KOPT-K1 (cell line): ENCODE data around the gene JMJD7.

Experiments
- H3K27ac ChIP-seq: fragments of 200-600 bp; sonication (generic); 2 replicates; pipeline ENCODE4 v1.5.1; 2016; ENCODE audit warnings: antibody characterized with exemption, mild to moderate bottlenecking, low read depth, low read length; ENCODE audit not compliant: poor library complexity, severe bottlenecking
- H3K36me3 ChIP-seq: fragments of 200-600 bp; sonication (generic); 2 replicates; pipeline ENCODE4 v1.5.1; 2017; ENCODE audit warnings: antibody characterized with exemption, mild to moderate bottlenecking, low read length, moderate library complexity; ENCODE audit not compliant: insufficient read depth
- H3K9me3 ChIP-seq: fragments of 200-600 bp; sonication (generic); 2 replicates; pipeline ENCODE4 v1.5.1; 2017; ENCODE audit warnings: antibody characterized with exemption, low read length, mild to moderate bottlenecking; ENCODE audit not compliant: insufficient read depth, poor library complexity, severe bottlenecking

Gene JMJD7

GRCh38 chr15:41852736-41853590 is 25.1 kb downstream of the JMJD7 start:
- H3K9me3 ChIP-seq, result no peaks in the 10 kb centered on the region
- H3K27ac ChIP-seq, result no peak overlapping the region
- no peaks in the 10 kb centered on the region for H3K36me3 ChIP-seq

- no peaks in the 10 kb centered on the region for H3K9me3 ChIP-seq
- H3K36me3 ChIP-seq, result no peaks in the 10 kb centered on the region
- H3K27ac ChIP-seq, result no peak overlapping the region
Measured at GRCh38 chr15:41853831-41854230, 25.9 kb downstream of the JMJD7 start.

GRCh38 chr15:41854443-41854842 is 26.6 kb downstream of the JMJD7 start:
- Histone ChIP-seq H3K36me3 (no peaks in the 10 kb centered on the region), H3K9me3 (no peaks in the 10 kb centered on the region), H3K27ac (no peak overlapping the region)

- Histone ChIP-seq H3K36me3 (no peaks in the 10 kb centered on the region), H3K9me3 (no peaks in the 10 kb centered on the region), H3K27ac (no peak overlapping the region)
Measured at GRCh38 chr15:41855261-41855961, 27.5 kb downstream of the JMJD7 start.

GRCh38 chr15:41856262-41856661 is 28.4 kb downstream of the JMJD7 start:
- H3K9me3 ChIP-seq, result no peaks in the 10 kb centered on the region
- H3K36me3 ChIP-seq, result no peaks in the 10 kb centered on the region
- H3K27ac ChIP-seq, result no peak overlapping the region

- H3K27ac ChIP-seq, result no peak overlapping the region
- no peaks in the 10 kb centered on the region for H3K9me3 ChIP-seq
- H3K36me3 ChIP-seq, result no peaks in the 10 kb centered on the region
Measured at GRCh38 chr15:41856716-41857115, 28.8 kb downstream of the JMJD7 start.

- H3K27ac ChIP-seq, result no peak overlapping the region
- H3K36me3 ChIP-seq, result no peaks in the 10 kb centered on the region
- H3K9me3 ChIP-seq, result no peaks in the 10 kb centered on the region
Measured at GRCh38 chr15:41857316-41857715, 29.4 kb downstream of the JMJD7 start.

GRCh38 chr15:41858756-41859155 is 30.9 kb downstream of the JMJD7 start:
- Histone ChIP-seq H3K36me3 (no peaks in the 10 kb centered on the region), H3K9me3 (no peaks in the 10 kb centered on the region), H3K27ac (no peak overlapping the region)

- Histone ChIP-seq H3K9me3 (no peaks in the 10 kb centered on the region), H3K27ac (no peak overlapping the region)
Measured at GRCh38 chr15:41860049-41860828, 32.3 kb downstream of the JMJD7 start.

GRCh38 chr15:41861736-41862356 is 34.0 kb downstream of the JMJD7 start:
- Histone ChIP-seq H3K9me3 (no peaks in the 10 kb centered on the region), H3K27ac (no peak overlapping the region), H3K36me3 (no peaks in the 10 kb centered on the region)

More at GRCh38 chr15:41860049-41860828, 32.3 kb downstream of the JMJD7 start:
- H3K36me3 ChIP-seq, result no peaks in the 10 kb centered on the region

- Histone ChIP-seq H3K9me3 (no peaks in the 10 kb centered on the region), H3K36me3 (no peaks in the 10 kb centered on the region), H3K27ac (no peak overlapping the region)
Measured at GRCh38 chr15:41862515-41863116, 34.7 kb downstream of the JMJD7 start.

- no peaks in the 10 kb centered on the region for H3K36me3 ChIP-seq
- H3K27ac ChIP-seq, result no peak overlapping the region
Measured at GRCh38 chr15:41865490-41866055, 37.7 kb downstream of the JMJD7 start.

GRCh38 chr15:41866263-41866703 is 38.4 kb downstream of the JMJD7 start:
- H3K27ac ChIP-seq, result no peak overlapping the region

More at GRCh38 chr15:41865490-41866055, 37.7 kb downstream of the JMJD7 start:
- no peaks in the 10 kb centered on the region for H3K9me3 ChIP-seq

More at GRCh38 chr15:41866263-41866703, 38.4 kb downstream of the JMJD7 start:
- Histone ChIP-seq H3K36me3 (no peaks in the 10 kb centered on the region), H3K9me3 (no peaks in the 10 kb centered on the region)
